Endodermal cell (in vitro differentiated cells): ENCODE results near the gene LDB1. TPM values are rescaled to one million over a fixed set of nuclear protein-coding genes. Genes with fewer than 3 reads are reported as not detected.

Experiments
- DNase-seq: peaks from one replicate; pipeline ENCODE4 v3.0.0-alpha.2; 2017
- H3K27ac ChIP-seq: 2 replicates; pipeline ENCODE4 v1.5.1; 2013; ENCODE audit warnings: mild to moderate bottlenecking, low read depth, low read length, moderate library complexity
- H3K27me3 ChIP-seq: 2 replicates; pipeline ENCODE4 v1.6.1; 2013; ENCODE audit warnings: mild to moderate bottlenecking, low read length, moderate library complexity; ENCODE audit not compliant: insufficient read depth, control insufficient read depth, poor library complexity, severe bottlenecking
- H3K36me3 ChIP-seq: 2 replicates; pipeline ENCODE4 v1.7.0; 2013; ENCODE audit warnings: mild to moderate bottlenecking, low read length, moderate library complexity; ENCODE audit not compliant: control insufficient read depth, insufficient read depth
- H3K4me1 ChIP-seq: one replicate; pipeline ENCODE4 v1.7.0; 2013; ENCODE audit warnings: low read length; ENCODE audit not compliant: control insufficient read depth, insufficient read depth
- H3K4me3 ChIP-seq: 2 replicates; pipeline ENCODE4 v1.5.1; 2013; ENCODE audit warnings: mild to moderate bottlenecking, low read length, moderate library complexity
- H3K9ac ChIP-seq: 2 replicates; pipeline ENCODE4 v1.6.1; 2013; ENCODE audit warnings: mild to moderate bottlenecking, low read length, moderate library complexity; ENCODE audit not compliant: poor library complexity, severe bottlenecking; ENCODE audit errors: extremely low read depth
- H3K9me3 ChIP-seq: 2 replicates; pipeline ENCODE4 v1.6.1; 2013; ENCODE audit warnings: mild to moderate bottlenecking, low read length, moderate library complexity; ENCODE audit not compliant: control insufficient read depth
- H3K27ac Mint-ChIP-seq: 2 replicates; pipeline ENCODE4 v1.8.0; 2020; ENCODE audit warnings: mixed read lengths
- H3K27me3 Mint-ChIP-seq: 2 replicates; pipeline ENCODE4 v1.8.0; 2021; ENCODE audit warnings: mild to moderate bottlenecking, mixed read lengths; ENCODE audit not compliant: insufficient read depth
- H3K36me3 Mint-ChIP-seq: 2 replicates; pipeline ENCODE4 v1.8.0; 2020; ENCODE audit warnings: low read depth, mixed read lengths
- H3K4me1 Mint-ChIP-seq: 2 replicates; pipeline ENCODE4 v1.8.0; 2020; ENCODE audit warnings: mixed read lengths
- H3K4me3 Mint-ChIP-seq: 2 replicates; pipeline ENCODE4 v1.8.0; 2020; ENCODE audit warnings: mild to moderate bottlenecking, moderate library complexity, mixed read lengths
- H3K9me3 Mint-ChIP-seq: 2 replicates; pipeline ENCODE4 v1.8.0; 2020; ENCODE audit warnings: mild to moderate bottlenecking, mixed read lengths
- WGBS, 2 experiments: methylation state at CpG; one replicate each; pipeline versions ENCODE4 v1.1.5 to v1.1.7; 2013; ENCODE audit warnings: missing lambda C conversion rate in 2 of 2, mixed read lengths in 1 of 2; ENCODE audit not compliant: insufficient coverage in 1 of 2, insufficient read length in 1 of 2; 5-methylcytosine and 5-hydroxymethylcytosine counted together
- total RNA-seq, 2 donors: library from RNA; stranded (reverse); fragmentation: NEBNext Ultra II Directional in 1 of 2; extraction: Animal tissue kit (Norgen Biotek cat#: 25700) in 1 of 2; gene quantifications; 2 replicates in 1 of 2; 3 replicates in 1 of 2; pipeline ENCODE4 v1.2.1, GENCODE V29; 2021
- TF ChIP-seq, protein P1 (sequence below): fragments of 200-600 bp; sonication (generic); conservative IDR thresholded peaks from 2 replicates; pipeline ENCODE4 v1.5.0; 2021; ENCODE audit warnings: antibody characterized with exemption, mild to moderate bottlenecking

The LDB1 gene
- total RNA-seq, 2 donors from 2014 or later = 72.0 to 82.6 TPM

DNA sequence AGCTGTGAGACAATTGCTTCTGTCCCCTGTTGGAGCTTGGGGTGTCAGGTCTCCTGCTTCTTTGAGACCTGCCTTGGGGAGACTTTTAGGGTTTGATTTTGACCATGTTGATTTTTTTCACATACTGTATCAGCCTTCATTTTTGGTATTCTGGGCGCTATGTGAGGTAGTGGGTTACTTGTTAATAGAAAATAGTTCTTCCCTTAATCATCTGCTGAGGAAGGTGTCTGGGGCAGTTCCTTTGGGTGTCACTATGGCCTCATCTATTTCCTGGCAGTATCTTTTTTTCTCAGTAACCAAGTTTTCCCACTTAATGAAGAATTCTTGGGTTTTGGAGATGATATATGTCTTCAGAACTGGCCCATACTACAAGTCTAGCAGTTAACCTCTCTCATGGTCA is 27.4 kb upstream of the LDB1 start:
- Histone ChIP-seq H3K4me3 (no peak overlapping the region), H3K27me3 (no peaks in the 10 kb centered on the region), H3K27ac (no peak overlapping the region), H3K9me3 (no peaks in the 10 kb centered on the region), H3K4me1 (peaks cover 7% of the 10 kb centered on the region), H3K36me3 (peaks cover 77% of the 10 kb centered on the region), H3K9ac (no peak overlapping the region)
- peaks cover 7% of the 10 kb centered on the region for H3K4me1 Mint-ChIP-seq
- no peak for DNase-seq
- no peak overlapping the region for H3K4me3 Mint-ChIP-seq
- H3K27ac Mint-ChIP-seq = no peak overlapping the region
- no peaks in the 10 kb centered on the region for H3K9me3 Mint-ChIP-seq
- peaks cover 73% of the 10 kb centered on the region for H3K36me3 Mint-ChIP-seq
- 100% methylated on average over 1 of the region's 1 CpG; no CpG with 5 or more reads in 1 of the 2 experiments for WGBS, 2 experiments
- TF ChIP-seq, protein P1, sequence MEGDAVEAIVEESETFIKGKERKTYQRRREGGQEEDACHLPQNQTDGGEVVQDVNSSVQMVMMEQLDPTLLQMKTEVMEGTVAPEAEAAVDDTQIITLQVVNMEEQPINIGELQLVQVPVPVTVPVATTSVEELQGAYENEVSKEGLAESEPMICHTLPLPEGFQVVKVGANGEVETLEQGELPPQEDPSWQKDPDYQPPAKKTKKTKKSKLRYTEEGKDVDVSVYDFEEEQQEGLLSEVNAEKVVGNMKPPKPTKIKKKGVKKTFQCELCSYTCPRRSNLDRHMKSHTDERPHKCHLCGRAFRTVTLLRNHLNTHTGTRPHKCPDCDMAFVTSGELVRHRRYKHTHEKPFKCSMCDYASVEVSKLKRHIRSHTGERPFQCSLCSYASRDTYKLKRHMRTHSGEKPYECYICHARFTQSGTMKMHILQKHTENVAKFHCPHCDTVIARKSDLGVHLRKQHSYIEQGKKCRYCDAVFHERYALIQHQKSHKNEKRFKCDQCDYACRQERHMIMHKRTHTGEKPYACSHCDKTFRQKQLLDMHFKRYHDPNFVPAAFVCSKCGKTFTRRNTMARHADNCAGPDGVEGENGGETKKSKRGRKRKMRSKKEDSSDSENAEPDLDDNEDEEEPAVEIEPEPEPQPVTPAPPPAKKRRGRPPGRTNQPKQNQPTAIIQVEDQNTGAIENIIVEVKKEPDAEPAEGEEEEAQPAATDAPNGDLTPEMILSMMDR = no peak
- no peaks in the 10 kb centered on the region for H3K27me3 Mint-ChIP-seq

DNA sequence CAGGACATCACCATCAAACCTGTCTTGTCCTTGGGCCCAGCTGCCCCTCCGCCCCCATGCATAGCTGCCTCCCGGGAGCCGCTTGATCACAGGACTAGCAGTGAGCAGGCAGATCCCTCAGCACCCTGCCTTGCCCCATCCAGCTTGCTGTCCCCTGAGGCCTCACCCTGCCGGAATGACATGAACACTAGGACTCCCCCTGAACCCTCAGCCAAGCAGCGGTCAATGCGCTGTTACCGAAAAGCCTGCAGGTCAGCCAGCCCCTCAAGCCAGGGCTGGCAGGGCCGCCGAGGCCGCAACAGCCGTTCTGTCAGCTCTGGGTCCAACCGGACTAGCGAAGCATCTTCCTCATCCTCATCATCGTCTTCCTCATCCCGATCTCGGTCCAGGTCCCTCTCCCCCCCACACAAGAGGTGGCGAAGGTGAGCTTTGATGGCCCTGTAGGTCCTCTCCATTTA is 26.8 kb upstream of the LDB1 start:
- 96 to 97% methylated on average over 17 of the region's 17 CpGs for WGBS, 2 experiments
- H3K36me3 Mint-ChIP-seq = peaks cover 73% of the 10 kb centered on the region
- no peaks in the 10 kb centered on the region for H3K27me3 Mint-ChIP-seq

DNA sequence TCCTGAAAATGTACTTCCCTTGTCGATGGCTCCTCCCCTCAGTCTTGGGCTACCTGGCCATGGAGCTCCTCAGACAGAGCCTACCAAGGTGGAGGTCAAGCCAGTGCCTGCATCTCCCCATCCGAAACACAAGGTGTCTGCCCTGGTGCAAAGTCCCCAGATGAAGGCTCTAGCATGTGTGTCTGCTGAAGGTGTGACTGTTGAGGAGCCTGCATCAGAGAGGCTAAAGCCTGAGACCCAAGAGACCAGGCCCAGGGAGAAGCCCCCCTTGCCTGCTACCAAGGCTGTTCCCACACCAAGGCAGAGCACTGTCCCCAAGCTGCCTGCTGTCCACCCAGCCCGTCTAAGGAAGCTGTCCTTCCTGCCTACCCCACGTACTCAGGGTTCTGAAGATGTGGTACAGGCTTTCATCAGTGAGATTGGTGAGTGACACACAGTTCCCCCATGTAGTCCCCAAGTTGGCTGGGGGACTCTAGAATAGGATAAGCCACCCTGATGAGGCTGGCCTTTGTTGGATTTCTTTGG is 21.5 kb upstream of the LDB1 start:
- Mint-ChIP-seq H3K9me3 (no peaks in the 10 kb centered on the region), H3K4me1 (peaks cover 17% of the 10 kb centered on the region), H3K36me3 (peaks cover 73% of the 10 kb centered on the region), H3K4me3 (no peak overlapping the region), H3K27ac (peak overlapping the region; percentile 66), H3K27me3 (no peaks in the 10 kb centered on the region)
- Histone ChIP-seq H3K9ac (no peak overlapping the region), H3K27me3 (no peaks in the 10 kb centered on the region), H3K36me3 (peaks cover 82% of the 10 kb centered on the region), H3K27ac (no peak overlapping the region), H3K9me3 (no peaks in the 10 kb centered on the region), H3K4me1 (peaks cover 21% of the 10 kb centered on the region), H3K4me3 (no peak overlapping the region)
- DNase-seq = no peak
- WGBS, 2 experiments = 85 to 95% methylated on average over 3 to 4 of the region's 4 CpGs
- TF ChIP-seq, protein P1 = no peak

More for the DNA sequence above, 26.8 kb upstream of the LDB1 start:
- H3K27ac Mint-ChIP-seq = peak overlapping the region; percentile 58
- Histone ChIP-seq H3K4me3 (no peak overlapping the region), H3K9me3 (no peaks in the 10 kb centered on the region), H3K27me3 (no peaks in the 10 kb centered on the region), H3K4me1 (peaks cover 7% of the 10 kb centered on the region), H3K9ac (no peak overlapping the region), H3K36me3 (peaks cover 78% of the 10 kb centered on the region), H3K27ac (no peak overlapping the region)
- DNase-seq = no peak
- no peaks in the 10 kb centered on the region for H3K9me3 Mint-ChIP-seq
- TF ChIP-seq, protein P1 = no peak
- no peak overlapping the region for H3K4me3 Mint-ChIP-seq
- H3K4me1 Mint-ChIP-seq = peaks cover 7% of the 10 kb centered on the region
